Measurements from ENCODE around the gene HDAC4. TPM values are rescaled to one million over a fixed set of nuclear protein-coding genes. Genes with fewer than 3 reads are reported as not detected.

HDAC4 gene
- total and polyA plus RNA-seq, 2 donors from 2014 or later = 2.2 to 56.8 TPM

DNA sequence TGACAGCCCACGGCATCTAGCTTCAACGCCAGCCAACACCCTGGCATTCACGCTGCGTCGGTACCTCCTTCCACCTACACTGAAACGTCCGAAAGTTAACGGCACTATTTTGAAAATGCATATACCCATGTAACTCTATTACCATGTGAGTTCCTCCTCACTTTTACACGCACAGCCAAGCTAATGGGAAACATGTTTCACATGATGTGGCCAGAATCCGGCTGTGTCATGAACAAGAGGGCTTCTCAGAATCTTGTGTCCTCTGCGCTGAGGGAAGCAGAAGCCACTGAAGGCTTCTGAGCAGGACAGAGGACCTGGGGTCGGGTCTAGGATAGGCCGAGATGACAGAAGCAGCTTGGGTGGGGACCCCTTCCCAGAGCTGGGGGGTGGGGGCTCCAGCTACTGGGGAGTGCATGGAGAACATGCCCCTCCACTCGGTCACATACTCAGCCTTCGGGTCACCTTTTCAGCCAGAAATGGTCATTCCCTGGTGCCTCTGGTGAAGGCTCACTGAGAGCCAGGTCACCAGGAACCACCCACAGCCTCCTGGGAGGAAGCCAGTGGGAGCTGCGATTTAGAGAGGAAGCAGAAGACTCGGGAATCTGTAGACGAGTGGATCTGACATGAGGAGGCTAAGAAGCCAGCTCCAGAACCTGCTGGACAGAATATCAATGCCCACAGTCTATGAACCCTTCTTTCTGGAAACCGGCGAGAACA is 41.5 kb downstream of the HDAC4 start:
- no peaks in the 10 kb centered on the region for H3K27me3 ChIP-seq (ENCODE audit: control insufficient read depth, insufficient read depth, low read length)
- intact Hi-C loops (cut with DNase I) = no loop called here

DNA sequence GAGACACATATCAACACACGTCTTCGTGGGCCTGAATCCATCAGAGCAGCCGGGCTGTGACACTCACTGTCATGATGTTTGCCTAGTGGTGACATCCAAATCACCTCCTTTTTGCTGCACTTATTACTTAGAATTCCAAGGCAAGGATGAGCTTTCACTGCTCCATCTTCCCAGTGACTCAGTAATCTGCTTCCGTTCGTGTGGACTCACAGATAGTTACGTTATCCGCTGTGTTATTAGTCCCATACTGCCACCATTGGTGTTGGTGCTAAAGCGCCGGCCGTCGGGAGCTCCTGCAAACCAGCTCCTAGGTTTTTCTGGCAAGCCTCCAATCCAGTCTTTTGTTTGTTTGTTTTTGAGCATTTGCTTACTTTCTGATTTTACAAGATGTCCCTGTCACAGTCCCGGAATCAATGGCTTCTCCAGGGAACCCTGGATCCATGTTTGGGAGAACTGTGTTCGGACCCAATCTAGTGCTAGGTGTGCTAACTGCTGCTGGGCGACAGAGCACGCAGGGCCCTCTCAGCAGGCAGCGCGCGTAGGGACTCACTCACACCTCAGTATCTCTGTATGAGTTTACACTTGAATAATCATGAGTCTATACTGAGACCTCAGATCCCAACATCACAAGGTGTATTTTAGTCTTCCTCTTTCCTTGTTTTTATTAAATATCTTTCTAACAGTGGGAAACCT is 42.6 kb downstream of the HDAC4 start:
- peak in 1 of 5 donors; percentile 44 for DNase-seq
- intact Hi-C loops (cut with DNase I) = no loop called here
- H3K9me3 ChIP-seq (ENCODE audit: control insufficient read depth in 2 of 3, insufficient read depth in 1 of 3, low read length in 3 of 3) = peaks cover 0 to 6% (median 0%) of the 10 kb centered on the region in 3 donors
- no peaks in the 10 kb centered on the region for H3K36me3 ChIP-seq (ENCODE audit: control insufficient read depth in 2 of 3, insufficient read depth in 3 of 3, low read length in 3 of 3)
- H3K27me3 ChIP-seq (ENCODE audit: control insufficient read depth, insufficient read depth, low read length) = no peaks in the 10 kb centered on the region
- TF ChIP-seq, protein P1, sequence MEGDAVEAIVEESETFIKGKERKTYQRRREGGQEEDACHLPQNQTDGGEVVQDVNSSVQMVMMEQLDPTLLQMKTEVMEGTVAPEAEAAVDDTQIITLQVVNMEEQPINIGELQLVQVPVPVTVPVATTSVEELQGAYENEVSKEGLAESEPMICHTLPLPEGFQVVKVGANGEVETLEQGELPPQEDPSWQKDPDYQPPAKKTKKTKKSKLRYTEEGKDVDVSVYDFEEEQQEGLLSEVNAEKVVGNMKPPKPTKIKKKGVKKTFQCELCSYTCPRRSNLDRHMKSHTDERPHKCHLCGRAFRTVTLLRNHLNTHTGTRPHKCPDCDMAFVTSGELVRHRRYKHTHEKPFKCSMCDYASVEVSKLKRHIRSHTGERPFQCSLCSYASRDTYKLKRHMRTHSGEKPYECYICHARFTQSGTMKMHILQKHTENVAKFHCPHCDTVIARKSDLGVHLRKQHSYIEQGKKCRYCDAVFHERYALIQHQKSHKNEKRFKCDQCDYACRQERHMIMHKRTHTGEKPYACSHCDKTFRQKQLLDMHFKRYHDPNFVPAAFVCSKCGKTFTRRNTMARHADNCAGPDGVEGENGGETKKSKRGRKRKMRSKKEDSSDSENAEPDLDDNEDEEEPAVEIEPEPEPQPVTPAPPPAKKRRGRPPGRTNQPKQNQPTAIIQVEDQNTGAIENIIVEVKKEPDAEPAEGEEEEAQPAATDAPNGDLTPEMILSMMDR (IDR thresholded peaks at IDR 0.05; ENCODE audit: borderline replicate concordance, extremely low read depth, insufficient read depth) = no peak
- FAIRE-seq = no peak
- no peak overlapping the region for H3K27ac ChIP-seq (ENCODE audit: low read depth in 2 of 2, low read length in 2 of 2)
- no peaks in the 10 kb centered on the region for H3K4me1 ChIP-seq (ENCODE audit: control insufficient read depth in 2 of 3, insufficient read depth in 2 of 3, low read depth in 1 of 3, low read length in 3 of 3)
- no peak overlapping the region for H3K9ac ChIP-seq (ENCODE audit: low read length in 3 of 3)
- H3K4me3 ChIP-seq (ENCODE audit: low read length in 3 of 3) = no peak overlapping the region

More for the DNA sequence above, 41.5 kb downstream of the HDAC4 start:
- TF ChIP-seq, protein P1 (IDR thresholded peaks at IDR 0.05; ENCODE audit: borderline replicate concordance, extremely low read depth, insufficient read depth) = no peak
- Histone ChIP-seq H3K9me3 (ENCODE audit: control insufficient read depth in 2 of 3, insufficient read depth in 1 of 3, low read length in 3 of 3) (peaks cover 0 to 6% (median 0%) of the 10 kb centered on the region in 3 donors), H3K36me3 (ENCODE audit: control insufficient read depth in 2 of 3, insufficient read depth in 3 of 3, low read length in 3 of 3) (no peaks in the 10 kb centered on the region), H3K4me1 (ENCODE audit: control insufficient read depth in 2 of 3, insufficient read depth in 2 of 3, low read depth in 1 of 3, low read length in 3 of 3) (no peaks in the 10 kb centered on the region), H3K9ac (ENCODE audit: low read length in 3 of 3) (no peak overlapping the region), H3K27ac (ENCODE audit: low read depth in 2 of 2, low read length in 2 of 2) (no peak overlapping the region), H3K4me3 (ENCODE audit: low read length in 3 of 3) (no peak overlapping the region)
- DNase-seq (no peak), FAIRE-seq (no peak)

DNA sequence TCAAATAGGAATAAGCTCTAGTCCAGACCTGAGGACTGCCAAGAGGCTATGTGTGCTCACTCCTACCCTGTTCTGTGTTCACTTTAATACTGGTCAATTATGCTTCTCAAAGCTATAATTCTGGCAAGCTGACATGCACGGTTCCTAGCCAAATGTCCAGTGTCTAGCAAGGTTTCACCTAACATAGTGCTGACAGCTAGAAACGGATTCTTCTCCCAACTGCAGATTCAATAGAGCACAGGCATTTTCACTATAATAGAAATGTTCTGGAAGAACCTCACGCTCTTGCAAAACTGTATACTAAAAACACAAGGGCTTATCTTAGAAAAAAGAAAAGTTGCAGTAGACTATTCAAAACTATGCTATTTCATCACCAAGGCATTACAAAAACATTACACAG is 45.1 kb downstream of the HDAC4 start:
- DNase-seq (no peak), FAIRE-seq (no peak)
- no peaks in the 10 kb centered on the region for H3K27me3 ChIP-seq (ENCODE audit: control insufficient read depth, insufficient read depth, low read length)
- peaks cover 0 to 6% (median 0%) of the 10 kb centered on the region in 3 donors for H3K9me3 ChIP-seq (ENCODE audit: control insufficient read depth in 2 of 3, insufficient read depth in 1 of 3, low read length in 3 of 3)
- intact Hi-C loops (cut with DNase I) = no loop called here
- TF ChIP-seq, protein P1 (IDR thresholded peaks at IDR 0.05; ENCODE audit: borderline replicate concordance, extremely low read depth, insufficient read depth) = no peak
- no peak overlapping the region for H3K9ac ChIP-seq (ENCODE audit: low read length in 3 of 3)
- H3K36me3 ChIP-seq (ENCODE audit: control insufficient read depth in 2 of 3, insufficient read depth in 3 of 3, low read length in 3 of 3) = peaks cover 0 to 7% (median 0%) of the 10 kb centered on the region in 3 donors
- H3K27ac ChIP-seq (ENCODE audit: low read depth in 2 of 2, low read length in 2 of 2) = no peak overlapping the region
- no peak overlapping the region for H3K4me3 ChIP-seq (ENCODE audit: low read length in 3 of 3)
- H3K4me1 ChIP-seq (ENCODE audit: control insufficient read depth in 2 of 3, insufficient read depth in 2 of 3, low read depth in 1 of 3, low read length in 3 of 3) = no peaks in the 10 kb centered on the region
